RWPE1 (cell line): ENCODE results near the gene USP40.

Experiments
- CTCF ChIA-PET: fragments of 350-600 bp; sonication (Branson Sonifier 250); formaldehyde crosslinking; extraction: SDS; loops from one replicate; lab custom pipeline; 2021; lab: Yijun Ruan, JAX
- POLR2A ChIA-PET: fragments of 400-600 bp; formaldehyde crosslinking; extraction: SDS; loops from one replicate; lab custom pipeline; 2020; ENCODE audit warnings: antibody characterized with exemption; ENCODE audit not compliant: low non-redundant PET; lab: Yijun Ruan, JAX
- DNase-seq: peaks from one replicate; pipeline ENCODE4 v3.0.0; 2012; ENCODE audit warnings: low spot score
- H3K27ac ChIP-seq: fragments of 450-650 bp; 2 replicates; pipeline ENCODE4 v1.5.1; 2017
- CTCF ChIP-seq: fragments of 450-650 bp; conservative IDR thresholded peaks from 2 replicates; pipeline ENCODE4 v1.5.1; 2017; ENCODE audit warnings: low read depth, mild to moderate bottlenecking

Gene USP40

GRCh38 chr2:233445152-233445830 lies 121.3 kb downstream of the USP40 start:
- no peak overlapping the region for H3K27ac ChIP-seq
- DNase-seq, result no peak
- POLR2A ChIA-PET, result no interaction called here
- CTCF ChIA-PET, result interaction anchor here (0.9 to 1.2 kb wide), 2 partner anchors 98 to 388 kb away, joined by 4 read pairs; no protein-coding TSS in a partner anchor
- TF ChIP-seq CTCF, result no peak

GRCh38 chr2:233444501-233444900 lies 122.1 kb downstream of the USP40 start:
- 0 out of 2 replicates have a peak overlapping the region, but pooled peaks have one; percentile 10 for H3K27ac ChIP-seq
- CTCF ChIA-PET, result interaction anchor here (0.6 to 2.0 kb wide), 9 partner anchors 12 to 388 kb away, joined by 3 to 13 read pairs (median 4); partner anchors contain the start of gene DGKD
- POLR2A ChIA-PET, result no interaction called here
- DNase-seq, result no peak
- no peak for TF ChIP-seq CTCF

DNA sequence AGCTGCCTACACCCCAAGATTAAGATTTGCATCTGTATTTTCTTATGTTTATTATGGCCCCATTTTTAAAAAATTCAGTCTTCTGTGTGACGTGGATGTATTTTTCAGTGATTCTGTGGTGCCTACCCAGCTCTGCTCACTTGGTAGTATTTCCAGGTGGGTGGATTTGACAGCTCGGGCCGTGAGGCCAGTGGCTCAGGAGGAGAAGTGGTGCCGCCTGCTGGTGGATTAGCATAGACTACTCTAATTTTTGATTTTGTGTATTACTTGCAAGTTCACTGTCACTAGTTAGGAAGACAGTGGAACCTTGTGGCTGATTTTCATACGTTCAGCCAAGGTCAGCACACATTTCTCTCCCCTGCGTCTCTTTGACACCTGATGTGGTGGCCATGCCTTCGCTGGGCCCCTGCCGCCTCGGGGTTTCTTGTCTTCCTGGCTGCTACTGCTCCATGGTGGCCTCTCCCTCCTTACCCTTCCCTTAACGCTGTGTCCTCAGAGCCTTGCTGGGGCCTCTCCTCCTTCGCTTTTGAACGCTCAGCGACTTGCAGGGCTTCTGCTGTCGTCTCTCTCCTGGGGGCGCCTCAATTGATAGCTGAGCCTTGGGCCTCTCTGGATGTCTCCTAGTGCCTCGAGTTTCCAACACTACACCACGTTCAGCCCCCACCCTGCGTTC lies 122.9 kb downstream of the USP40 start:
- H3K27ac ChIP-seq, result 0 out of 2 replicates have a peak overlapping the region, but pooled peaks have one; percentile 10
- CTCF ChIA-PET, result interaction anchor here (0.6 to 2.0 kb wide), 24 partner anchors 9 to 1163 kb away, joined by 3 to 13 read pairs (median 3); partner anchors contain the start of gene DGKD
- POLR2A ChIA-PET, result no interaction called here
- TF ChIP-seq CTCF, result peak; percentile 85
- peak; percentile 88 for DNase-seq

GRCh38 chr2:233442028-233442310 lies 124.6 kb downstream of the USP40 start:
- peak overlapping the region; percentile 33 for H3K27ac ChIP-seq
- DNase-seq, result no peak
- TF ChIP-seq CTCF, result no peak
- POLR2A ChIA-PET, result no interaction called here
- CTCF ChIA-PET, result no interaction called here

DNA sequence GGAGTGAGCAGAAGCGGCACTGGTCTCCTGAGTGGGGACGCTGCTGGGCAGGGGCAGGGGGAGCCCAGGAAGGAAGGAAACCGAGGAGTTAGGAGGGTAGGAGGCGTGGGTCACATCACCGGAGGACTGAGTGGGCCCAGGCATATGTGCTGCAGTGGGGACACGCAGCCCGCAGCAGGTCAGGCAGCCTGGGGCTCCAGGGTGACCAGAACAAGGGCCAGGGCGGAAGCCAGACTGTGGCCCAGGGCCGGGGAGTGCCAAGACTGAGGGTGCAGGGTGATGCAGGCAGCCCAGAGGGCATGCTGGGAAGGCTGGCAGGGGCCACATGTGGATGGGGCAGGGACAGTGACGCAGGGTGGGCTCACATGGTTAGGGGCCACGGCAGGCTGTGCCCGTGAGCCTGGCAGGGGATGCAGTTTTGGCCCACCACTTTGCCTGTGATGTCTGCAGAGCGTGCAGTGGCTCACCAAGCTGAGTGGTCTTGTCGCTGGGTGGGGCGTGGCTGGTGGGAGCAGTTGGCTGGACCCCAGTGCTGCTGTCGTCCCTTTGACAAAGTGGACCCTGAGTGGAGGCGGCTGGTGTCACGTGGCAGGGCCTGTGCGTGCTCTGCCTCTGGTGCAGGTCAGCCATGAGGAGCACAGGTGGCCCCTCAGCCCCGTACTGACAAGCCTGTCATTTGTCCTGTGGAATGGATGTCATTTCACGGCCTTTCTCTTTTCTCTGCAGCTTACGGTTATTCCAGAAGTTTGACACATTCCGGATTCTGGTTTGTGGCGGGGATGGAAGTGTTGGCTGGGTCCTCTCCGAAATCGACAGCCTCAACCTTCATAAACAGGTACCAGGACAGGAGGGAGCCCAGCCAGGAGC lies 125.2 kb downstream of the USP40 start:
- TF ChIP-seq CTCF, result no peak
- ChIA-PET POLR2A (no interaction called here), CTCF (no interaction called here)
- no peak for DNase-seq
- peak overlapping the region; percentile 33 for H3K27ac ChIP-seq

DNA sequence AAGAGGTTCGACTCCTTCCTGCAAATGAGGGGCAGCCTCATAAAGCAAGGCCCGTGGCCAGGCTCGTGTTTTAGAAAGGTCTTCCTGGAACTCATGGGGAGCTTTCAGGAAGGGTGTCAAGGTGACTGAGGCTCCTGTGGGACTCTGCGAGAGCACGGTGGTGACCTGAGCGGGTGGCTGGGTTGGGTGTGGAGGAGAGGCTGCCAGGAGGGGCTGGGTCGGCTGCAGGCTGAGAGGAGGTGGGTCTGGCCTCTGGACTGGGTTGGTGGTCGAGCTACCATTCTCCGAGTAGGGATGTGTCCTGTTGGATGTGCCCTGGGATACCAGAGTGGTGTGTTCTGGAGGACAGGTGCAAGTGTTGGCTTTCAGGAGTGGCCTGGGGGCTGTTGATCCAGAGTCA lies 125.9 kb downstream of the USP40 start:
- no peak for TF ChIP-seq CTCF
- POLR2A ChIA-PET, result no interaction called here
- H3K27ac ChIP-seq, result no peak overlapping the region
- CTCF ChIA-PET, result no interaction called here
- no peak for DNase-seq
